Measurements from ENCODE around the gene LY86.

The LY86 gene

DNA sequence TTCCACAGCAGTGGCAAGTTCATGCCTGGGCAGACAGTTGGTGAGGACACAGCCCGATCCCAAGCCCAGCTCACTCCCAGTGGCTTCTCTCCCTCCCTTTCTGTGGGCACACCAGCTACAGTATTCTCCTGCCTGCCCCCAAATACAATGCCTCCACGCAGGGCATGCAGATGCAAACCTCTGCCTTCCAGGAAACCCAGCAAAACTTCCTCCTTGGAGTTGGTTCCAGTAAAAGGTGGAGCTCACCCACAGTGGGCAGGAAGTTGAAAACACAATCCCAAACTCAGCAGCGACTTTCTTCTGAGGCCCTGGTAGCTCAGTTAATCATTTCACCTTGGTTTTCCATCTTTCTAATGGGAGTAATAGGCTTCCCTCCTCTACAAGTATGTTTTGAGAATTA is 93.7 kb downstream of the LY86 start:
- no peak for DNase-seq (ENCODE audit: low read depth)

DNA sequence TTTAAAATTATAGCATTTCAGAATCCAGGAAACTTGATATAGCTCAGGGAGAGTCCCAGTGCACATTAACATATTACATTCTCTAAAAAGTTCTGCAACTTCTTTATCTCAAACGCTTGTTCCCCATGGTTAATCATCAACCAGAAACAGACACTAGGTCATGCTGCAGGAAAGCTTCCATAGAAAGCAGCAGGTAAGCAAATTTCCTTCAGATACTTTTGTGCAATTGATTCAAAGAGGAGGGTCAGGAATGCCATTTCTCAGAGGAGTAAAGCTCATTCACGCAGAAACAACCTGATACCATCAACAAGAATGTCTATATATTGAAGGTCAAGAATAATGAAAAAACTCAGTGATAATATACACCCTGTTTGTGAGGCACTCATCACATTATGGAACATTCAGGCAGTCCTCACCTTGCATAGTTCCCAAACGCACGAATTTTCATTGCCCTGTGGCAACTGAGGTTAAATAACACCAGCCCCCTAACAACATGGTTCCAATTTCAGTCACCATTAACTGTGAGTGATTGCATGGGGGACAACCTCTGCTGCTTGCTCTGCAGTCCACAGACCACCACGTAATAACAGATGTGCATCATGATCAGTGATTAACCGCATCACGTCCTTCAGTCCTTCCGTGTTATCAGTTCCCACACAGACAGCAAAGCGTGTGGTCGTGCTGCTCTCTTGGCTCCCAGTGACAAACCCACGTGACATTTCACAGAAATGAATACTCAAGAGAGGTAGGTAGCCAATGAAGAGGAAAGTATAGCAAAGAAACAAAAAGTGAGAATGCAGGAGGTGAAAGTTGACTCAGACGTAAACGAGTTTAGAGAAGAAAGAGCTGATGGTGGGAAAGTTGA is 95.7 kb downstream of the LY86 start:
- no peak for DNase-seq (ENCODE audit: low read depth)

DNA sequence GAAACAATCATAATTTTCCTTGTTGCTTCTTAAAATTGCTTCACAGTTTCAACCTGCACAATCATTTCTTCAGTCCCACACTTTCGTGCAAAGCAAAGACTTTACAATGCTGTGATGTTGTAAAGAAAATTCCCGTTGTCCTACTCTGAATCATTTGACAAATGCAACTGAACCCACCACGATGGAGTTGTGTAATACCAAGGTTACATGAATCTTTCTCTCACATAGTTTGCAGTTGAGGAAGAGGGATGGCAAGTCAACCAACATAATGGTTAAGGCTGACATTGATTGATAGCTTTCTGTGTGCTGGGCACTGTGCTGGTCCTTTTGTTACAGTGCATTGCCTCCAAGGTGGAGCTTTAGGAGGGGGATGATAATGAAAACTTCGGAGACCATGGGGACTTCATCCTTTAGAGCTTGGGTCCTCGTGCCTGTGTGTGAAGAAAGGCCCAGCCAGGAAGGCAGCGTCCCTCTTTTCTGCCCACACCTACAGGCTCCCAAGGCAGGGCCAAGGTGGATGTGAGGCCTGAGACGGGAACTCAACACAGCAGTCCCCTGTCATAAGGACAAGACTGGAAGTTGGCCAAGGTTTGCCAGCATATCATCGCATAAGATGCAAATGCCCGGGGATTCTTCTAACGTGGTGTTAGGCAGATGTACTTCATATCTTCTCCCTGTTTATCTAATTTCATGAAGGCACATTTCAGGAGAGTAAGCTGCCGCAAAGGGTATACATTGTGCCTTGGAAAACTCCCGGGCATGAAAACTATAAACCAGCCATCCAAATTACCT is 96.9 kb downstream of the LY86 start:
- DNase-seq (ENCODE audit: low read depth): no peak

DNA sequence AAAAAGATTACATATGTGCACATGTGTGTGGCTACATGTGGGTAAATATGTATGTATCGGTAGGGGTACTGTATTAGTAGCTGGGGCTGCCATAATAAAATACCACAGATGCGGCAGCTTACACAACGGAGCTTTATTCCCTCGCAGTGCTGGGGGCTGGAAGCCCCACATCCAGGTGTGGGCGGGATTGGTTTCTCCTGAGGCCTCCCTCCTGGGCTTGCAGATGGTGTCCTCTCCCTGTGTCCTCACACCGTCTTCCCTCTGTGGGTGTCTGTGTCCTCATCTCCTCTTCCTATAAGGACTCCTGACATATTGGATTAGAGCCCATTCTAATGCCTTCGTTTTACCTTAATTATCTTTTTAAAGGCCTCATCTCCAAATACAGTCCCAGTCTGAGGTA is 97.7 kb downstream of the LY86 start:
- no peak for DNase-seq (ENCODE audit: low read depth)

DNA sequence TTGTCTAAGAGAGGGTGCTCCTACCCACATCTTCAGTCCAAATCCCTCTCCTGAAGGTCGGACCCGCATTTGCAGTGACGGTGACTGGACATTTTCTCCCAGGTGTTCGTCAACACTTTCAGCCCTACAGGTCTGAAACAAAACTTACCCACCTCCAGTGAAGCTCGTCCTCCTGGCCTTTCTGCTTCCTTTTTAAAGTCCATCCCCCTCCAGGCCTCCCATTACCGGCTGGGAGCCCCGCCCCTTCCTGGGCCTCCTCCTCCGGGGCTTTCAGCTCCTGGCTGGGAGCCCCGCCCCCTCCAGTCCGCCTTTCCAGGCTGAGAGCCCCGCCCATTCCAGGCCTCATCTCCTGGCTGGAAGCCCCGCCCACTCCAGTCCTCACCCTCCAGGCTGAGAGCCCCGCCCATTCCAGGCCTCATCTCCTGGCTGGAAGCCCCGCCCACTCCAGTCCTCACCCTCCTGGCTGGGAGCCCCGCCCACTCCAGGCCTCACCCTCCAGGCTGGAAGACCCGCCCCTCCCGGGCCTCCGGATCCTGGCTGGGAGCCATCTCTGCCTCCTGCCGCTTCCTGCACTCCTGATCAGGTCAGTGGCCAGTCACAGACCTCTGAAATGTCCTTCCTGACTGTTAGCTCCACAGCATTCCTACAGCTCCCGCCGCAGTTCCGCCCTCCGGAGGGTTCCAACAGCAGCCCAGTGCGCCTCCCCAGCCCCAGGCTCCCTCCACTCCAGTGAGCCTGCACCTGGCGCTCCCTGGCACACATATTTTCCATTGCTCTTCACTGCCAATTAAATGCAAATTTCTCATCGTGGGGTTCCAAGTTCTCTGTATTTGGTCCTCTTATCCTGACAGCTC is 98.5 kb downstream of the LY86 start:
- DNase-seq (ENCODE audit: low read depth): no peak

DNA sequence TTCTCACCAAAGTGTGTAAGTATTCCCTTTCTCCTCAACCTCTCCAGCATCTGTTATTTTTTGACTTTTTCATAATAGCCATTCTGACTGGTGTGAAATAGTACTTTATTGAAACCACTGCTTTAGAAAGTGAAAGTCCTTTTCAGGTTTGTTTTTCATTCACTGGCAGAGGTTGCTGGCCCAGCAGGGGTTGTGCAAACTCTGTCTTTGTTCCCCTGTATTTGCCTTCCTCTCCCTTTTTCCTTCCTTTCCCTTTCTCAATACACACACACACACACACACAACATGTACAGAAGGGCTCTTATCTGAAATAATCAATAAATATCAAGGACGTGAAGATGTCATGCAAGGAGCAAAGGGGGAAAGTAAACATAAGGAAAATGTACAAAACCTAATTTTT is 99.8 kb downstream of the LY86 start:
- no peak for DNase-seq (ENCODE audit: low read depth)

DNA sequence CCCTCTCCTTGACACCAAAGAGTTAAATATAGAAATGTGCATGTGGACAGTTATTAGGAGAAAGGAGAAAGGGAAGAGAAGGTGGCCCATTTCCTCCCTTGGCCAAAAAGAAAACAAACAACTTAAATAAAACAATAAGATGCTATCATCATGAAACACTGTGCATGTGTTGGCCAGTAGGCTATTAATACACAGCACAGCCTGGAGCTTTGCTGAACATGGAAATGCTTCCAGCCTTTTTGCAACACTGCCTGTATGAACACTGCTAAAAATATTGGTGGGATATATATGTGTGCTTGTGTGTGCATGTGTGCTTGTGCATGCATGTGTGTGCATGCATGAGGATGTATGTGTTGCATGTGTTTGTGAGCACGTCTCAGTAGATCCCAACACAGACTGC is 100.4 kb downstream of the LY86 start:
- DNase-seq (ENCODE audit: low read depth): no peak

DNA sequence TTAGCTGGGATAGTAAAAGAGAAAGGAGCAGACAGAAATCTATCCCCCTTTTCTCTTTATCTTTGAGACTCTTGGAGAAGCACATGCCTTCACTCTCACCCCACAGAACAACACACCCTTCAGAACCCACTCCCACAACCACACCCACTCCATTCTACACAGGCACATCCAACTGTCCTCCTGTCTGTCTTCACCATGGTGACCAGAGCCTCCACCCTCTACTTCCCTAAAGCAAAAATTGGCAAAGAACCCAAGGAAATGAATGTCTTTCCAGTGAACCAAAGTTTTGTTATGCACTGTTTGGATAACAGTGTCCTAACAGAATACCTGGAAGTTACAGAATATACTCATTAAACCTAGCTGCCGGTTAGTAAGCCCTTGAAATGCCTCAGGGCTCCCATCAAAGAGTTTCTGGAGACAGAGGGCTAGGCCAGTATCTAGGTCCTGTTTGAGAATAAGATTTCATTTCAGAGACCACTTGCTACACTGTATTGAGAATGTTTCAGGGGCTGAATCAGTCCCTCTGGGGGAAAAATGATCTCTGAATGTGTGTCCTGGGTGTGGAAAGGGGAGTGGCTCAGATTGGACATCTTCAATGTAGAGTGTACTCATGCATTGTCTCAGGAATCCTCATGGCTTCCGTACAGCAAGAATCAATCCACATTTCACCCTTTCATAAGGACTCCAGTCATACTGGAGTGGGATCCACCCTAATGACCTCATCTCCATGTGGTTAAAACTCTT is 101.1 kb downstream of the LY86 start:
- no peak for DNase-seq (ENCODE audit: low read depth)

DNA sequence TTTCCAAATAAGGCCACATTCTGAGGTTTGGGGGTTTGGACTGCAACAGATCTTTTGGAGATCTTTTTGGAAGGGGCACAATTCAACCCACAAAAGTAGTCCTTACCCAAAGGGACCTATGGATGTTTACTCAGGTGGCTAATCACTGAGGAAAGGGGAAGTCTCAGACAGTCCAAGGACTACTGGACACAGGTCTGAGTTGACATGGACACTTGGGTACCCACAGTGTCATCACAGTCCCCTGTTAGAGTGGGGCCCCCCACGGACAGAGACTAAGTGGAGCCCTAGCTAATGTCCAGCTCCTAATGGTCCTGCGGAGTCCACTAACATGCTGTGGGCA is 101.6 kb downstream of the LY86 start:
- DNase-seq (ENCODE audit: low read depth): no peak

DNA sequence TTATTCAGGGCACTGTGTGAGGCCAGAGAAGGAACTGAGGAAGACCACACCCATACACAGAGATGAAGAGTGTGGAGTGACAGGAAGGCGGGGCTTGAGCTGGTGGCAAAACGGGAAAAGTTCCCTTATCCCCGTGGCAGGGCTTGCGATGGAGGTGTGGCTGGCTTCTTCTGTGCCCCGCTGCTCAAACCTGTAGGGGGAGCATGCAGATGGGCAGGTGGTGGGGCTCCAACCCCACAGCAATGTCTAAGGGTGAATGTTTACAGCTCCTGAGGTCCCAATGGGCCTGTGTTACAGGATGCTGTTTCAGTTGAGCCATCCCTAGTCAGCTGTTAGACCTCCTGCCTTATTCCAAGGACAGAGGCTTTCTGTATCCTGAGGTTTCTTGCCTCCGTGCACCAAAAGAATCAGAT is 105.9 kb downstream of the LY86 start:
- DNase-seq (ENCODE audit: low read depth): no peak

DNA sequence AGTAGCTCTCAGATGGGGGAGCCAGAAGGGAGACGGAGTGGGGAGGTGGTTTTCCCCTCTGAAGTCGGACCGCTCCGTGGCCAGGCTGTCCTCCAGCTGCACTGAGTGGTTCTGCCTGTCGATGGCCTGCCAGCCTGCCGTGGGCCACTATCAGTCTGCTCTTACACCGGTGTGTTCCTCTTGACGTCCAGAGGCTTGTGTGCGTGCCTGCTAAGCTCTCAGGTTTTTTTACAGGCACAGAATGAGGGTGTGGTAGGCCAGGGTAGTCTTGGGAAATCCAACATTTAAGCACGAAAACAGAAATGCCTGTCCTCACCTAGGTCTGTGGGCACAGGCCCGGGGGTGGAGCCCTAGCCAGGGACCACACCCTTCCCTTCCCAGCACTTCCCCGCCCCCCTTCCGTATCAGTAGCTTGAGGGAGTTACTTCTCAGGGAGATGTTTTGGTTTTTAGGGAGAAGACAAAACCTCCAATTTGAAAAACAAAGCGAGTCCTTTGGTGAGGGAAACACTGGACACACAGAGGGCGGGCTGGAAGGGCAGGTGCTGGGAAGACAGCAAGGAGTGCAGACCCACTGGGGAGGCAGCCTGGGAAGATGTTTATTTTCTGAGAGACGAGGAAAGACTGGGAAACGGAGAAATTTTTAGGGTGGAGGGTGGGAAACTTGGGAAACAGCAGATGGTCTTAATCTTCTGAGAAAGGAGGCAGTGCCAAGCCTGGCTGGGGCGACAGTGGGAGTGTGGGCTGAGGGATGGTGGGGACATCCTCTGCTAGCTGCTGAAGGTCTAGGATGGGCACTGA is 106.5 kb downstream of the LY86 start:
- no peak for DNase-seq (ENCODE audit: low read depth)

DNA sequence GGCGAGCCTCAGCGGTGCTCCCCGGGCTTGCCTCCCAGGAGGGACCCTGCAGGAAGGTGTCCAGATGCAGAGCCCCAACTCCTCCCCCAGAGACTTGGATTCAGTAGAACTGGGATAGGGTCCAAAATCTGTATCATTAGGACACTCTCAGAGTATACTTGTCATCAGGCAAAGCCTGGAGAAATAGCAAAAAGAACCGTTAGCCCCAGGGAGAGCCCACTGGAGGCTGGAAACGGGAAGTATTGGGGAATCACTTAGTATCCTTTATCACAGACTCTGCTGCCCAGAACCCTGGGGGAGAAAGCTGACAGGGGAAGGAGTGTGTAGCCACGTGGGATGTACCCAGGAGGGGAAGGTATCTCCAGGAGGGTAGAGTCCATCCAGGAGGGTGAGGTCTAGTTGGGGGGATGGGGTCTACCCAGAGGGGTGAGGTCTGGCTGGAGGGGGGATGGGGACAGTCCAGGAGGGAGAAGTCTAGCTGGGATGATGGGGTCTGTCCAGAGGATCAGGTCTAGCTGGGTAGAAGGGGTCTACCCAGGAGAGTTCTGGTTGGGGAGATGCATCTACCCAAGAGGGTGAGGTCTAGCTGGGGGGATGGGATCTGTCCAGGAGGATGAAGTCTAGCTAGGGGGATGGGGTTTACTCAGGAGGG is 107.2 kb downstream of the LY86 start:
- DNase-seq (ENCODE audit: low read depth): no peak

DNA sequence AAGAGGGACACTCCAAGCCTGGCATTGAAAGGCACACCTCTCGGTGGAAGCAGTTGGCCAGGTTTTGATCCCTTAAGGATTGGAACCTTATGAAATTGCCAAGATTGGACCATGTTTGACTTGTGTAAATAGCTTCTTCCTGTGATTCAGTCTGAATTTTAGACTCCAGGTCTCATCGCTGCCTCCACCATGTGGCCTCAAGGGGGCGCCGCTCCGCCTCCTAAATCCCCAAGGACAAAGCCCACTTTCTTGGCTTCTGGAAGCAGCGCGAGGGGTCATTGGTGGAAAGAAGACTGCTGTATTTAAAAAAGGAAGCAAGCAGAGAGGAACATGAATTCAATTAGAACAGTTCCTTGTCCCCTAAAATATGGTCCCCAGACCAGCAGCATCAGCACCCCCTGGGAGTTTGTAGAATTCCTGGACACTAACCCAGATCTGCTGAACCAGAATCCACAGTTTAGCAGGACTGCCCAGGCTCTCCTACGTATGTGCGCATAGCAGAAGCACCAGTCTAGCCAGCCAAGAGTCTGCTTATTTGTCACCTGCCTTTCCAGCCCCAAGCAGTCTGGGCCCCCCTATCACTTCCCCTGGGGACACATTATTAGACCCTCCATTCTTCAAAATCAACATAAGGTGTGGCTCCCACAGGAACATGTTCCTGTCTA is 108.5 kb downstream of the LY86 start:
- no peak for DNase-seq (ENCODE audit: low read depth)

DNA sequence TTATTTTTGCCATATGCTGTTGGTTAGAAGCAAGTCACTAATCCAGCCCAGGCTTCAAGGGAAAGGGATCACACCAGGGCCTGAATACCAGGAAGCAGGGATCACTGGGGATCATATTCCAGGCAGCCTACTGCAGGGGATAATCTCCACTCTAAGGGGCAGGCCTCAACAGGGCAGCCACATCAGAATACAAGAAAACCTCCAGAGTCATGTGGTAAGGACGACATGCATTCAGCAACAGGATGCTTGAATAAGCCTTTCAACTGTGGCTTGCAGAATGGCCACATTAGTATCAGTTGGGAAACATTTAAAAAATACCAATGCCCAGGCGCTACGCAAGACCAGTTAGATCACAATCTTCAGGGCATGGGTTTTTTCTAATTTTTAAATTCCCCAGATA is 109.1 kb downstream of the LY86 start:
- DNase-seq (ENCODE audit: low read depth): no peak

DNA sequence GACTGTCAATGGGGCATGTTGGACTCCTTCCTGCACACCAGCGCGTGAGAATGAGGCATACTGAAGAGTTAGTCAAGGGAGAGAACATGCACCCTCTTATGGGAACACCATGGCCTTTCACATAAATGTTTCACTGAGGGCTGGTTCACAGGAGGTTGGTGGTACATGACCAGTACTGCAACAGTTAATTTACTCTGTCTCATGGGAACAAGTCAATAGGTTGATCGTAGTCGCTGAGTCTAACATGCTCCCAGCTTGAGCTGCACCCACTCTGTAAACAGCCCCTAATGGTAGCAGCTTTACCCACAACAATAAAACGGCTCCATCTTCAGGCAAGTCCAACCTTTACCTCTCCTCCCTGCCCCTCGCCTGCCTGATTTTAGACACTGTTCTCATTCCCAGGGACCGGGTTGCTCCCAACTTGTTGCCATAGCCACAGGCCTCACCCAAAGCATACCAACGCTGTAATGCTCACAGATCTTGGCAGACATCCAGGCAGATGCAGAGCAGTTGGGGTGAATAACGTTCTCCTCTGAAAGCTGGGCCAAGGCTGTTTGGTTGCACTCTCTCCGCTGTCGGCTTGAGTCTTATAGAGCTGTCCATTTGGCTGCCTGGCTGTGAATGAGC is 111.3 kb downstream of the LY86 start:
- DNase-seq (ENCODE audit: low read depth): no peak

DNA sequence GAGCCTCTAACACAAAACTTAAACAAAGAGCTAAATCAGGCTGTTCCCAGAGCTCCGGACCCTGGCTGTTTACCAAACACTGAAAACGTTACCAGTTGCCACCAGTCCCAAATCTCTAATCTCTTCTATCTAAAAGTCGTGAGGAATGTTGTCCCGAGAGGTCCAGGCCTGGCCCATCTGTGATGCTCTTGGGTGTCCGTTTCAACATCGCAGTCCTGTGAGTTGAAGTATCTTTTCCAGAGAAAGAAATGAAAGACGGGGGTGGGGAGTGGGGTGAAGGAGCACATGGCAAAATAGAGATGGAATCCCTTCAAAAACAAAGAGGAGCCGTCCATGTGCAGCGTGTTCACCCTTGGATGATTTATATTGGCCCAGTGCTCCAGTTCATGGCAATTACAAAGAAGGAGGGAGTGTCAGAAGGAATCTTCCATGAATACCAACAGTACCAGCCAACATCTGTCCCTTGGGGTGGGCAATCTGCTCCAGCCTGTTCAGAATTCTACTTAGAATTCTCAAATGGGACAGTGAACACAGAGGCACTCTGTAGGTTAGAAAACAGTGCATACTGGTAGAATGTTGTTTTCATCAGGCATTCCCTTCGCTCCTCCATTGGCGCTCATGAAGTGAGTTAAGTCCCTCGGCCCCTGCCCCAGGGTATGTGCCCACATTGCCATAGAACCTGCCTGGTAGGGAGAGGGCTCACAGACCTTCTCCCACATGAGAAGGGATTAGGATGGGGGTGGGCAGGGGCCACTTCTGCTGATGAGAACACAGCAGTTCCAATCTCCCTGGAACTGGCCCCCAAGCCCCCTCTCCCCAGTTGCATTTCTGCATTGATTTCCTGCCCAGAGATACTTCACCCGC is 112.1 kb downstream of the LY86 start:
- DNase-seq (ENCODE audit: low read depth): no peak

DNA sequence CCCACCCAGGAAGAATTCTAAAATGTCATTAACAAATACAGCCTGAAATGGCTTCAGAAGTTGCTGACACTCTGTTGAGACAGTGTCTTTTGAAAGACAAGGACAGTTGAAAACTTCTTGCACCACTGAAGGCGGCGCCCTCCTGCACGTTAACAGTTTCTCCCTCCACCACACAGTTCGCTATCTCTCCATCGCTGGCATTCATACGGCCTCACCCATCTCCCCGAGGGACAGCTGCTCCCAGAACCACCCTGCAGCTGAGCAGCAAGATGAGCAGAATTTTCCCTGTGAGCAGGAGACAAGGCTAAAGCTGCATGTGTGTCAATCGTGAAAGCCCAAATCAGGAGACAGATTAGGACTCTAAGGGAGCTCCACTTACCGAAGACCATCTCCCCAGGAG is 113.3 kb downstream of the LY86 start:
- DNase-seq (ENCODE audit: low read depth): no peak

DNA sequence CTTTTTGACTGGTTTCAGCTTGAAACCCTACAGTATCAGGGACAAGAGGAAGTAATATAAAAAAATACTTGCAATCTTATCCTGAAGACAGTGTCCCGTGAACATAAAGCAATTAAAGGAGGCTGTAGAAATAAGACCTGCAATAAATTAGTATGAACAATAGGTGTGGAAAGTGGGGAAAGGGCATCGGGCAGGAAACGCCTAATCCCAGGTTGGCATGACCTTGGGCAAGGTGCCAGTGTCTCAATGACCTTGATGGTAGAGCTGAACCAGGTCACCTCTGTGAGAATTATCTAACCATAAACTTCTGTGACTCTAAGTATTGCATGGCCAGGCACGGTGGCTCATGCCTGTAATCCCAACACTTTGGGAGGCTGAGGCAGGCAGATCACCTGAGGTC is 115.2 kb downstream of the LY86 start:
- no peak for DNase-seq (ENCODE audit: low read depth)
